Astrocyte (in vitro differentiated cells and primary cell): ENCODE results near the gene RASL12.

Source experiments
- CTCF ChIP-seq: IDR thresholded peaks from 2 replicates; pipeline ENCODE4 v1.5.1; 2011; ENCODE audit warnings: low read depth, mild to moderate bottlenecking, inconsistent platforms, low read length, moderate library complexity; ENCODE audit not compliant: insufficient read depth
- EZH2 ChIP-seq: IDR thresholded peaks from 2 replicates; pipeline ENCODE4 v1.6.1; 2012; ENCODE audit warnings: mild to moderate bottlenecking, low read length, inconsistent platforms; ENCODE audit not compliant: insufficient read depth

GRCh38 chr15:65038836-65039235, 29.0 kb downstream of the RASL12 start:
- TF ChIP-seq EZH2 = no peak
- no peak for TF ChIP-seq CTCF
